Measurements from ENCODE around the gene ANKRD29.
"Not testable (repeated sequence)": the region's sequence is repeated elsewhere in the genome, so short reads cannot be mapped to it uniquely, and the experiment has no call there.

The ANKRD29 gene

DNA sequence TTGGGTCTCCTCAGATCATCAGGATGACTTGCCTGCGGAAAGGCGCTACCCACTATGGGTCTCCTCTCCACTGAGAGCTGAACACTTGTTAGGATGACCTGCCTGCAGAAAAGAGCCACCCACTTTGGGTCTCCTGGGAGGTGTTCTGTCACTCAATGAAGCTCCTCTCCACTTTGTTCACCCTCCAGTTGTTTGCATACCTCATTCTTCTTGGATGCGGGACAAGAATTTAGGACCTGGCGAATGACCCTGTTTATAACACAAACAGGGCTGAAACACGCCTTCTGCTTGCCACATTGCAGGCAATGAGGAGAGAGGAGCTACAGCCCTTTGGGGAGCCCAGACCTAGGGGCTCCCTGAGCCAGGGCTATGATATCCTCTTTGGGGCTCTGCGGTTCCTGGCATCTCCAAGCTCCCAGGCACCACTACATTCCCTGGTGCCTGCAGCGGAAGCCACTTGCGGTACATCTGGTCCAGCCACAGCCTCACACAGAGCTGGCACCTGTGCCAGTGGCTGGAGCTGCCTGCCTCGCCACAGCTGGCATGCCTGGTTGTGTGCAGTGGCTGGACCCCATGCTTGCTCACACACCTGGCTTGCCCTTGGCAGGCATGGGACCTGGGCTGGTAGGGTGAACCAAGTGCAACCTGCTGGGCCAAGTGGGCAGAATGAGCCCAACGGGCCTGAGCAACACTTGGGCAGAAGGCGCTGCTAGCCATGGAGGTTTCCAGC, 20.6 kb downstream of the ANKRD29 start:
- DNase-seq: no peak

DNA sequence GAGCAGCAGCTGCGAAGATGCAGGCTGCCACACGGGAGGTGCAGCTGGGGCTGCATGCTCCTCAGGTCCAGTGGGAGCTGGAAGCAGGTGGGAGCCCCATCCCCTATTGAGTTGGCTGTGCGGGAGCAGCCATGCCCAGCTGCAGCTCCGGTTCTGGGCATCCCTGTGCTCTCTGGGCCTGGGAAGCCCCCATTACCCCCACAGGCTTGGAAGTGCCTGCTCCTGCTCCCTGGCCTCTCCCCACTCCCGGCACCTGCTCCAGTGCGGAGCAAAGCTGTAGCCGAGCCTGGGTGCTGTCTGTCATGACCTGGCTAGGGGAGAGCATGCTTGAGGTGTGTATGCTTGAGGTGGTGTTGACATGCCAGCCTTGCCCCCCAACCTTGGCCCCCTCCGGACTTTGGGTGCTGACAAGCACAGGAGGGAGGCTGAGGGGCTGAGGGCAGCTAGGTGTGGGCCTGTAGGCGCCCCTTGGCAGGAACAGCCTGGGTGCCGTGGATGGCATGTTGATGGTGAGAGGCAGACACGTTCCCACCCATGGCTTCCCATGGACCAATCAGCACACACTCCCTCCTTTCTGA, 21.5 kb downstream of the ANKRD29 start:
- no peak for DNase-seq

DNA sequence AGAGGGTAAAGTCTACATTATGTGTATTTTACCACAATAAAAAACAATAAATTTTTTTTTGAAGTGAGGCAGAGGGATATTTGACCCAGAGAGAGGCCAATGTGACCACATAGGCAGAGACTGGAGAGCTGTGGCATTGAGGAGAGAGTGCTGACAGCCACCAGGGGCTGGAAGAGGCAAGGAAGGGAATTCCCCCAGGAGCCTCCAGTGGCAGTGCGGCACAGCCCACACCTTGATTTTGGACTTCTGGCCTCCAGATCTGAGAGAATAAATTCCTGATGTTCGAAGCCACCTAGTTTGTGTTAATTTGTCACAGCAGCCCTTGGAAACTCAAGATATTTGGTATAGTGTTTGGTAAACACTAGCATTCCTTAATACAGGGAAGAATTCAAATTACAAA, 22.7 kb downstream of the ANKRD29 start:
- no peak for DNase-seq

DNA sequence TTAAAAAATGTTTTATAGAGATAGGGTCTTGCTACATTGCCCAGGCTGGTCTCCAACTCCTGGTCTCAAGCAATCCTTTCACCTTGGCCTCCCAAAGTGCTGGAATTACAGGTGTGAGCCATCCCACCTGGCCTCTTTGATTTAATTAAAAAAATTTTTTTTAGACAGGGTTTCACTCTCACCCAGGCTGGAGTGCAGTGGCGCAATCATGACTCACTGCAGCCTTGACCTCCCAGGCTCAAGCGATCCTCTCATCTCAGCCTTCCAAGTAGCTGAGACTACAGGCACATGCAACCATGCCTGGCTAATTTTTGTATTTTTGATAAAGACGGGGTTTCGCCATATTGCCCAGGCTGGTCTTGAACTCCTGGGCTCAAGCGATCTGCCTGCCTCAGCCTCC, 26.3 kb downstream of the ANKRD29 start:
- not testable (repeated sequence) for DNase-seq

DNA sequence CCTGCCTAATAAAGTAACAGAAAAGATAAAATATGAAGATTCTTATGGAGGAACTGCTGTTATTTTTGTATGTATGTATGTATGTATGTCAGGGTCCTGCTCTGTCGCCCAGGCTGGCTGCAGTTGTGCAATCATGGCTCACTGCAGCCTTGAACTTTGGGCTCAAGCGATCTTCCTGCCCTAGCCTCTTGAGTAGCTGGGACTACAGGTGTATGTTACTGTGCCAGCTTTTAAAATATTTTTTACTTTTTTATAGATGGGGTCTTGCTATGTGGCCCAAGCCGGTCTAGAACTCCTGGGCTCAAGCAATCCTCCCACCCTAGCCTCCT, 26.7 kb downstream of the ANKRD29 start:
- no peak for DNase-seq

DNA sequence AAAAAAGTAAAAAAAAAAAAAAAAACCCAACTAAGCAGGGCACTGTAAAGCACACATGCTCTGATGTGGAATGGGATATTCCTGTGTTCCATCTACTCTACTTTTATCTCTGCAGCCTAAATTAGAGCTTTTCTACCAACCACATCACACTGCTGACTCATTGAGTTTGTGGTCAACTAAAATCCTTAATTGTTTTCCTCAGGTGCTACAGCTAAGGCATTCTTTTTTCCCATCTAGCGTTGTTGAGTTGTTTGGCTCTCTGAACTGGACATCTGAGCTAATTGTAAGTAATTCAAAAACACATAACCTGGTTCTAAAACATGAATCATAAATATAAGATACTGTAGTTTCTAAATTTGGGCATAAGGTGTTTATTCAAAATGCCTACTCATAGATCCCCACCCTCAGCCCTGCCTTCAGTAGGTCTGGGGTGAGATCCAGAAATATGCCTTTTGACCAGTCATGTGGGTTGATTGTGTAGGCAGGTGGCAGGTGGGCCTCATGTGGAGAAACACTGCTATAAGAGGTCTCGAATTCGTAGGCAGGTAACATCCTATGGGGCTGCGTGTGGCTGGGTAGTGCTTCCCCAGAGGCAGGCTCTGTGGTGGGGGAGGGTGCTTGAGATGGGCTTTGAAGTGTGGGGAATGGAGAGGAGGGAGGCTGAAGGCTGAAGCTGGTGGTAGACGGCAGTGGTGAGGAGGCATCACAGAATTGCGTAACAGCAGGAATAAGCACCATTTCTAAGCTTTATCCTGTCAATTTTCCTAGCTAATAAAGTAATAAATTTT, 27.2 kb downstream of the ANKRD29 start:
- DNase-seq: no peak

DNA sequence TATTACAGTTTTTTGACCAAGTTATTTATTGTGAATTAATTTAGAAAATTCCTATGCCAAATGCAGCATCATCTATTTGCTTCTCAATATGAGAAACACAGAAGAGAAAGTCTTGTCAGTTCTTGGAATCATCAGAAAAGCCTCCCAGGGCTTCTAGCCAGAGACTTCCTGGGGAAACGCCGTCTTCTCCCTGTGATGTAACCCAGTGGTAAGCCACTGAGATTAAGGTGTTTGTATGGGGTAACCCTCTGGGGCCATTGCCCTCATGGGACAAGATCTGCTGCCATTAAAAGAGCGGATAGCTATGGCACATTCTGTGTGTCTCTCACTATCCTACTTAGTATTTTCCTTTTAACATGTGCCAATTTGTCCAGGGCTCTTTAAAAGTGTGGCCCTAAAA, 28.0 kb downstream of the ANKRD29 start:
- DNase-seq: no peak

DNA sequence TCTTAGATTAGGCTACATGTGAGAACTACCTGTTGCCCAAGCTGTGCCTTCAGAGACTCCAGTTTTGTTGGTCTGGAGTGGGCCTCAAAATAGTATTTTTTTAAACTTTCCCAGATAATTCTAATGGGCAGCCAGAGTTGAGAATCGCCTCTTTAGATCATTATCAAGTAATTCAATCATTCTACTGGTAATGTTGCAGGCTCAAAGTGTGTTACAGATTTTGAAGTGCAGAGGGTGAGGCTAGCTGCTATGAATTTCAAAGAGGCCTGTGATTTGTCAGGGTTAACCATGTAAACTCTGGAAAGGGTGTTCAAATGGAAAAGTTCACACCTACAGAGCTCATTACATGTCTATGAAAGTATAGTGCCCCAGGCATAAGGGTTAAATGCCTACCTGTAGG, 30.1 kb downstream of the ANKRD29 start:
- DNase-seq: no peak

DNA sequence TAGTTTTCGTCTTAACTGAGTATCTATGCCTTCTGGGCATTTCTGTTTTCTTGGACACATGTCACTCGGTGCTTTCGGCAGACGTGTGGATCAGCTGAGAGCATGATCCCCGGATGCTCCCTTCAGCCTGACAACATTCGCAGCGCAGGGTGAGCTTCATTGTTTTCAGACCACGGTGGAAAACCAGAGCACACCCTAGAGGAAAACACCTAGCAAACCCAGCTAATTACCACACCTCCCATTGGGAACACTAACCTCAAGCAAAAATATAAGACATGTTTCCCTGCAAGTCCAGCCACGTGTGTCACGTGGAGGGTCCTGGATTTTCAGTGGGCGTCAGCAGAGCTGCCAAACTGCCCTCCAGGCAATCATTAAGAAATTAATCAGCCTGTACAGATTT, 31.0 kb downstream of the ANKRD29 start:
- DNase-seq: no peak

DNA sequence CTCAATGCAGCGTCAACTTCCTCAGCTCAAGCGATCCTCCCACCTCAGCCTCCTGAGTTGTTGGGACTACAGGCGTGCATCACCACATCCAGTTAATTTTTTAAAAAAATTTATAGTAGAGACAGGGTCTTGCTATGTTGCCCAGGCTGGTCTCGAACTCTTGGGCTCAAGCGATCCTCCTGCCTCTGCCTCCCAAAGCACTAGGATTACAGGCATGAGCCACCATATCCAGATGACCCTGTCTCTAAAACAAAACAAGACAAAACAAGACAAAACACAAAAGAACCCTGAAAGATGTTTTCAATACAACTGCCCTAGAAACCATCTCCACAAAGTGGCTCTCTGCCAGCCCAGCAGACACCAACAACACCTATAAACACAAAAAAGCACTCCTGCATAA, 31.4 kb downstream of the ANKRD29 start:
- DNase-seq: no peak

DNA sequence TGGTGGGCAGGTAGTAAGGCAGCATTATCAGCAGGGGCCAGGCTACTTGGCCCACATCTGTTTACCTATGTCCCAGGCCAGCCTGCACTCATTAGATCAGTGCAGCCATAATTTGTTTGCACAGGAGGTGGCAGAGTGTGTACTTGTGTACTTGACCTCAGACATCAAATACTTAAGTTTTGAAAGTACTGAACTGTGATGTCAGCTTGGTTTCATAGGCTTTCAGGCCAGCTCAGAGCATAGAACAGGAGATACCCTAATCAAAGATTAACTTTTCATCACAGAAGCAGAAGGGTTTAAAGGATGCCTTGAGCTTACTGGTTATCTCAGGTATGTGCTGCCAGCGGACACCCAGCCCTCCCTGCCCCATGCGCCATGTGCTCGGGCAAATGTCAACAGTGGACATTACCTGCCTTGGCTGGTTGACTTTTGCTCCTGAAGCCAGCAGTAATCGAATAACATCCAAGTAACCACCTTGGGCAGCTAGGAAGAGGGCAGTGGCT, 33.2 kb downstream of the ANKRD29 start:
- no peak for DNase-seq

DNA sequence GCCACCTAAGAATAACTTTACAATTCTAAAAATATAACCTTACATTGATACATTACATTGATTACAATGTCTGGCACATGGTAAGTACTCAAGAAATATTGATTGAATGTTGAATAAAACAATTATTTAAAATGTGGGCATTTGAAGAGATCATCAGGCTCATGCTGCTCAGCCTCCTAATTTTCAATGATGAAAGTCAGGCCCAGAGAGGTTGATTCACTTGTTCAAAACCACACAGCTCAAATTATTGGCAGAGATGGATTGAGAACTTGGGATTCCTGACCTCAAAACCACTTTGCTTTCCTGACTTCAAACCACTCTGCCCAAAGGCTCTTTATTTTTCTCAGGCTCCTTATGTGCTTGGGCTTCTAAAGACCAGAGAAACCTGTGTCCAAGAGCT, 34.7 kb downstream of the ANKRD29 start:
- no peak for DNase-seq

DNA sequence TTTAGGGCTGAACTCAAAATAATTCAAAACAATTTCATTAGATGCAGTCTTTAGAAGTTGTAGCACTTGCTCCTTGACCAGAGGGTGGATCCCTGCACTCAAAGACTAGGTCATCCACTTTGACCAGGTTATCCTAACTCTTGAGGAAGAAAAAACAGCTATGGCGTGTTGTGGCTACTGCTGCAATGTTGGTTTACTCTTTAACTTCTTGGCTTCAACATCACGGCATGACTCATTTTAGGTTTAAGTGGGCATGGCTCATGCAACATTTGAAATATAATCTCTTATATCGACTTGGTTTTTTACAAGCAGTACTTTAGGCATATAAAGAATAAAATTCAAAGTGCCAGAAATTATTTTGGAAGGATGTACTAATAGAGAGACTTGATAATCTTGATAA, 35.4 kb downstream of the ANKRD29 start:
- DNase-seq: no peak

DNA sequence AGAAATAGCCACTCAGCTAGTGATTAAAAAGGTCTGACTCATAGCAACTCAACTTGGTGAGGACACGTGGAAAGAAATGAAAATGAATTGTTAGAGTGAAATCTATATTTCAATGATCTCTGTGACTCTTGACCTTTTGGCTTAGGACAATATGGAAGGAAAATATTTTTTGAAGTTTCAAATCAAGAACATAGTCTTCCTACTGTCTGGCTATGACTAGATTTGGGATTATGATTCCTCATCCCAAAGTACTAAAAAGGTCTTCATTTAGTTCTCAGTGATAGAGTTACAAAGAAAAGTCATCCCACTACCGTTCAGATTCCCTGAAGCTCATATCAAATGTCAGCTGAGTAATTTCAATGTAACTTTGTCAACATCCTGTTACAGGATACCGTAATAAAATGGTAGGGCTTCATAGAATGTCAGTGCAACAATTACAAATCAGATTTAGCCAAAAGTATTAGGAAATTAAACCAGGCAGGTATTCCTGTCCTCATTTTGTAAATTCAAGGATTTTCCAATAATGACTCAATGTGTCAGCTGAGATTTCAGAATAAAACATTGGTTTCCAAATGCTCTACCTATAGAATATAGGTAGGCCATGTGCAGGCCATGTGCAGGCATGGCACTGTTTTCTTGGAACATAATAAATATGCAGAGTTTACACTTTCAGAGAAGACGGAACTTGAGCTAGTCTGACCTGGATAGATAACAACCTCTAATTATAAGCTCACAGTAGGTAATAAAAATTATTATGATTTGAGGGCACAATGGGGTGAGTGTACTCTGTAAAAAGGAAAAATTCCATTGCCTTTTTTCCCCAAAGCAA, 36.0 kb downstream of the ANKRD29 start:
- DNase-seq: no peak

DNA sequence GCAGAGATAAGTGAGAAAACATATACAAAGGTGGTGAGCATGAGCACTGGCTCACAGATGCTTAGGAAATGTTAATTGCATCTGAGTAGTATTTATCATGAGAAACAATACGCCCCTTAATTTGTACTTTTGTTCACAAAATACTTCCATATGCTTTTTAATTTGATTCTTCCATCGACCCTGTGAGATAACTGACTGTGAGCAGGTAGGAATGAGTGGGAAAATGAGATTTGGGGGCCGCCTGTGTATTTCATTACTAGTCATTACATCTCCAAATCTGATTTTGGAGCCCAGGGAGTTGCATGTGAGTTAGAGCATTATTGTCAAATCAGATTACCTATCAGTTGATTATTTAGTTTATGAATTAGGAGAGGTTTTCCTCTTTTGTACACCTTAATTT, 39.7 kb downstream of the ANKRD29 start:
- DNase-seq: no peak

DNA sequence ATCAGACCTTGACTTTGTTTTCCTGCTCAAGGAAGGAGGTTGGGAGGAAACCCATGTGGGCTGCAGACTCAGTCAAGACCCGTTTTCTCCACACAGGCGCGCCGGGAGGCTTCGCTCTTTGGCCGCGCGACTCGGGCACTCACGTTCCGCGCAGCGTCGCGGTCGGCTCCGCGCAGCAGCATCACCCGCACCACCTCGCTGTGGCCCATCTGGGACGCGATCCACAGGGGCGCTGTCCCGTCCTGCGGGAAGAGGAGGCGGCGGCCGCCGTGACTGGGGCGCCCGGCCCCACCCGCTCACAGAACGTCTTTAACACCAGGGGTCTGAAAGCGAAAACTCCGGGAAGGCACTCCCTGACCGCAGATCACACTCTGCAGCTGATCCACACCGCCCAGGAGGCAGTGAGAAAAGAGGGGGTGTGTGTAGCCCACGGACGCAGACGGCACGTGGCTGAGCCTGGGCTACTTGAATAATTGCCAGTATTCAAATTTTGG, 43.3 kb downstream of the ANKRD29 start:
- no peak for DNase-seq

DNA sequence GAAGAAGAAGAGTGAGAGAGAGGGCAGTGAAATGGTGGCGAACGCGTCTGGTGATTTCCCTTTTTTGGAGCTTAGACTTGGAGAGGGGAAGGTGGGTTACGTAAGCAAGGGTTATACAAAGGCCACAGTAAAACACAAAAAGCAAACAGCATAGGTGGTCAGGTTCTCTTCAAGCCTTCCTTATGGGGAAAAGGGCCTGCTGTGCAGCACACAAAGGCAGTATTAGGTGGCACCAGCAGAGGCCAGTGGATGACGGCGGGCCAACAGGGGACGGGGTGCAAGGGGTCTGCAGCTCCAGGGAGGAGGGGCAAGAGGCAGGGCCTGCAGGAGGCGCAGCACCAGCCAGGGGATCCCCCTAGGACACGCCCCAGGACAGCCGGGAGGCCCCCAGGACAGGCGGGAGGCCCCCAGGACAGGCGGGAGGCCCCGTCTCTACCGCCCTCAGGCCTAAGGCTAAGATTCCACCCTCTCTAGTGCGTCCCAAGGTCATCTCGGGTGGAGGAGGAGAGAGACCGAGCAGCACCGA, 43.8 kb downstream of the ANKRD29 start:
- no peak for DNase-seq

DNA sequence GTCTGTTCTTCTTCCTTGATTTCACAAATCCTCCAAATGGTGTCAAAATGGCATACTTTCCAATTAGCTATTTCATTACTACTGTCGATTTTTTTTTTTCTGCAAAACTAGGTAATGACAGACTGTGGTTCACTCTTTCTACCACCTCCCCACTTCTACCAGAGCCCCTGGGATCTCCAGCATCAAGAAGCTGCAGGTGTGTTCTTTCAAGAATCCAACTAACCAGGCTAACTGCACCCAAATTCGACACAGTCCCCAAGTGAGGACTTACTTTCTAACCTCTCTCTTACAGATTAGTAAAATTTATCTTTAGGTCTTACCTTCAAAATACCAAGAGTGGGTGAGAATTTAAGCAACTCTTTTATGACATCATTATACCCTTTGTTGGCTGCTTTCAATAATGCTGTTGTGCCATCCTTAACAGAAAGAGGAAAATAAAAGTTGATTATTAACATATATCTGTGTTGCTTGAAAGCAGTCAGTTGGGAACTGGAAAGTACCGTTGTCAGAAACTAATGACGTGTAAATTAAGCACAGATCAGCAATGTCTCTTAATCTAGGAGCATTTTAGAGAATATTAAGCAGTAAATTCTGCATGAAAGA, 45.2 kb downstream of the ANKRD29 start:
- no peak for DNase-seq

DNA sequence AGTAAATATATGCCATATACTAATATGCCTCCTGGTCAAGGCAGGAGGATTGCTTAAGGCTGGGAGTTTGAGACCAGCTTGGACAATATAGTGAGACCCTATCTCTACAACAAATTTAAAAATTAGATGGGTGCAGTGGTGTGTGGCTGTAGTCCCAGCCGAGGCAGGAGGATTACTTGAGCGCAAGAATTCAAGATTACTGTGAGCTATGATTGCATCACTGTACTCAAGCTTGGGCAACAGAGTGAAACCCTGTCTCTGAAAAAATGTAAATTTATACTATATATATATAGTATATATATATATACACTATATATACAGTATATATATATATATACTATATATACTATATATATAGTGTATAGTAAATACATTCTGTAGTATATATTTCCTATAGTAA, 46.5 kb downstream of the ANKRD29 start:
- DNase-seq: no peak

DNA sequence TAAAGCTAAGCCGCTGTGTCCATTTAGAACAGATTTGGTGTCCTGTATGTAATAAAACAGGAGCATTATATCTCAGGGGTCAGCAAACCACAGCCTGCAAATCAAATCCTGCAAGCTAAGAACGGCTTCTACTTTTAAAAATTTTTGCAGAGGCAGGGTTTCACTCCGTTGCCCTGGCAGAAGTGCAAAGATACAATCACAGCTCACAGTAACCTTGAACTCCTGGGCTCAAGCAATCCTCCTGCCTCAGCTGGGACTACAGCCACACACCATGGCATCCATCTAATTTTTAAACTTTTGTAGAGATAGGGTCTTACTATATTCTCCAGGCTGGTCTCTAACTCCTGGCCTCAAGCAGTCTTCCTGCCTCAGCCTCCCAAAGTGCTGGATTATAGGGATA, 47.8 kb downstream of the ANKRD29 start:
- DNase-seq: no peak

DNA sequence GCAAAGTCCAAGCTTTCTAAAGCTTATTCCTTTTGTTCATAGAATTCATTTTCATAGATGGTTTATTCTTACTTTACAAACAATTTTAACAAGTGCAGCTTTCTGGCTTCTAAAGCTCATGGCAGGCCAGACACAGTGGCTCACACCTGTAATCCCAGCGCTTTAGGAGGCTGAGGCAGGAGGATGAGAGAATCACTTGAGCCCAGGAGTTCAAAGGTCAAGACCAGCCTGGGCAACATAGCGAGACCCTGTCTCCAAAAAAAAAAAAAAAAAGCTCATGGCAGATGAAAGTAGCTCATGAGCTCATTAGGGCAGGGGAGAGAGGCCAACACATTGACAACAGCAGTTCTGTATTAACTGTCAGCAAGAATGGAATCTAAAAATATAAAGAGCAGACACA, 48.3 kb downstream of the ANKRD29 start:
- no peak for DNase-seq

DNA sequence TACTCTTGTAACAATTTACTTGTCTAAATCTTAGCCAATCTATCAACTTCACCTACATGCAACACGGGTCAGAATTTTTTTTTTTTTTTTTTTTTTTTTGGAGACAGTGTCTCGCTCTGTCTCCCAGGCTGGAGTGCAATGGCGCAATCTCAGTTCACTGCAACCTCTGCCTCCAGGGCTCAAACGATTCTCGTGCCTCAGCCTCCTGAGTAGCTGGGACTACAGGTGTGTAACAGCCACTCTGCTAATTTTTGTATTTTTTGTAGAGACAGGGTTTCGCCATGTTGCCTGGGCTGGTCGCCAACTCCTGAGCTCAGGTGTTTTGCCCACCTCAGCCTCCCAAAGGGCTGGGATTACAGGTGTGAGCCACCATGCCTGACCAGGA, 49.6 kb downstream of the ANKRD29 start:
- not testable (repeated sequence) for DNase-seq
